Stimulated activated CD4-positive, alpha-beta T cell treated with anti-CD3 and anti-CD28 coated beads, Interleukin-4, amount 100 ng/mL, for 48 hours (primary cell): Measurements from ENCODE around the gene RAD23B.

Source experiments
- DNase-seq, 2 donors: peaks; one replicate each; pipeline ENCODE4 v3.0.0-alpha.2; 2020; ENCODE audit warnings: low read depth in 2 of 2

Gene RAD23B

DNA sequence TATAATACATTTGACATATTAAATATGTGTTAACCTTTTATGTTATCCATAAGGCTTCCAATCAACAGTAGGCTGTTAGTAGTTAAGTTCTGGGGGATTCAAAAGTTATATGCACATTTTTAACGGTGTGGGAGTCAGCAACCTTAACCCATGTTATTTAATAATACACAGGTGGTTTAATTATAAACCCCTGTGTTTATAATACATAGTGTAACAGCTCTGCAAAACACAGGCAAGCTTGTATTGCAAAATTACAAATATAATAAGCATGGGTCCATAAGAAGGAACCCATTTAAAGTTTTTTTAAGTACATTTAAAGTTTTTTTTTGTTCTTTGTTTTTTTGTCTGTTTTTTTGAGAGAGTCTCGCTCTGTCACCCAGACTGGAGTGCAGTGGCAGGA, 14.5 kb upstream of the RAD23B start:
- DNase-seq = no peak

- DNase-seq = no peak
Observed at GRCh38 chr9:107269254-107269653, 13.8 kb upstream of the RAD23B start.

GRCh38 chr9:107269681-107270080, 13.4 kb upstream of the RAD23B start:
- no peak for DNase-seq

- DNase-seq = no peak
Observed at GRCh38 chr9:107270082-107270481, 13.0 kb upstream of the RAD23B start.

DNA sequence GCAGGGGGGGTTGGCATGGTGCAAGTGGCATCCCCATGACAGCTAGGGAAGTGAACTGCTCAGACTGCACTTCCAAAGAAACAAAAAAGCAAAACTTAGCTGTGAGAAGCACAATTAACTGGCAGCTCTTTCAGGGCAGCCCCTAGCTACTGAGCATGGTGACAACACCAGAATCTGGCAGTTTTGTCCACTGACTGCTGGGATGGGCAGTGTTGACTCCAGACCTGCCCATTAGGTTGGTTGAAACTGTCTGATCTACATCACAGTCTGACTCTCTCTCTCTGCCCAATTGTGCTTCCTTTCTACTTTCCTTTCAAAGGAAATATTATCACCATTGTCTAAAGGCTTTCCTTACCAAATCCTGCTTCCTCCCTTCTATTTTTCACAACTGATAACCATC, 12.5 kb upstream of the RAD23B start:
- DNase-seq = no peak

DNA sequence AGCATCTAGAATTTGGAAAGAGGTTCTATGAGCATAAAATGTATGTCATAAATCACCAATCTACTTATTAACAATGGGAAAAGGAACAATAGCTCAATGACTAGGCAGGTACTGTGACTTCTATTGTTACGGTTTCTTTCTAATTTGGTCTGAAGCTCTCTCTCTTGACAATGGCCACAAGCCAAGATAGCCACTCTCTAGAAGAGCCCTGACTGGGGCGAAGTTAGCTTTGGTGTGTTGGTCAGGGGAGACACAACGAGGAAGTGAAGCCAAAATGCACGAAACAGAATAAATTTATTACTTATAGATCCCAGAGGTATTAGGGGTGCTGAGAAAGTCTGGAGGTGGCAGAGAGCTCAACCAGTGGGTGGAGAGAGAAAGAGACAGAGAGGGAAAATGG, 9.4 kb upstream of the RAD23B start:
- DNase-seq = no peak

DNA sequence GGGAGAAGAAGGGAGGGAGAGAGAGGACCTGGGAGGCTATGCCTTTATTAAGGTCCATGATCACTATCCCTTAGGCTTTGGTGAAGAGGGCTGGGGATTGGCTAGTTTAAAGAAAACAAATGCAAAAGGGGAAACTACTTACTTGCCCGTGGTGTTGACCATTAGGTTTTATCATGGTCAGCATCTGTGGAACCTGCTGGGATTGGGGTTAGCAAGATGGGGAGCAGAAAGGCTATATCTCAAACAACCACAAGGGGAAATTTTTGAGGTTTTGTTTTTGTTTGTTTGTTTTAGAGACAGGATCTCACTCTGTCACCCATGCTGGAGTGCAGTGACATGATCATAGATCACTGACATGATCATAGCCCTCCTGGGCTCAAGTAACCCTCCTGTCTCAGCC, 9.0 kb upstream of the RAD23B start:
- no peak for DNase-seq

DNA sequence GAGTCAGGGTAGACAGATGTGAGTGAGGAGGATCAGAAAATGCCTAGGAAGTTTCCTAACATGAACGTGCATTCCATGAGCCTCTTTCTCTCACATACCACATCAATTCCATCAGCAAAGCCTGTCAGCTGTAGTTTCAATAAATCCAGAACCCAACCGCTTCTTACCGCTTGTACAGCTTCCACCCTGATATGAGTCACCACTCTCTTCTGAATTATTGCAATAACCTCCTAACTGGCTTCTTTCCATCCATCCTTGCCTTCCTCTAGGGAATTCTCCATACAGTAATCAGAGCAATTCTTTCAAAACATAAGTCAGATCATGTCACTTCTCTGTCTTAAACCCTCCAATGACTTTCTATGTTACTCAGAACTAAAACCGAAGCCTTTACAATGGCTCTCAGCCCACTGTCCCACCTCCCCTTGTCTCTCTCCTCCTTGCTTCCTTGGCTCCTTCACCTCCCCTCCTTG, 8.1 kb upstream of the RAD23B start:
- DNase-seq = no peak

DNA sequence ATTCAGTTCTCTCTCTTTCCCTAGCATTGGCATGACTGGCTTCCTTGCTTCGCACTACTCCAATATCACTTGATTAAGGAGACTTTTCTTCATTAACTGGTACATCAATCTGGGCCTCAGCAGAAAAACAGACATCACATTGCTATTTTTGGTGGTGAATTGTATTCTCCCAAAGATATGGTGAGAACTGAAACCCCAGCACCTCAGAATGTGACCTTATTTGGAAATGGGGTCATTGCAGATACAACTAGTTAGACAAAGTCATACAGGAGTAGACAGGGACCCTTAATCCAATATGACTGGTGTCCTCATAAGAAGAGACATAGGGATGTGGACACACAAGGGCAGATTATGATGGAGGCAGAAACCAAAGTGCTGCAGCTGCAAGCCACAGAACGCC, 7.5 kb upstream of the RAD23B start:
- DNase-seq = no peak

GRCh38 chr9:107276966-107277710, 5.9 kb upstream of the RAD23B start:
- DNase-seq = no peak

- no peak for DNase-seq
Observed at GRCh38 chr9:107277801-107278200, 5.3 kb upstream of the RAD23B start.

DNA sequence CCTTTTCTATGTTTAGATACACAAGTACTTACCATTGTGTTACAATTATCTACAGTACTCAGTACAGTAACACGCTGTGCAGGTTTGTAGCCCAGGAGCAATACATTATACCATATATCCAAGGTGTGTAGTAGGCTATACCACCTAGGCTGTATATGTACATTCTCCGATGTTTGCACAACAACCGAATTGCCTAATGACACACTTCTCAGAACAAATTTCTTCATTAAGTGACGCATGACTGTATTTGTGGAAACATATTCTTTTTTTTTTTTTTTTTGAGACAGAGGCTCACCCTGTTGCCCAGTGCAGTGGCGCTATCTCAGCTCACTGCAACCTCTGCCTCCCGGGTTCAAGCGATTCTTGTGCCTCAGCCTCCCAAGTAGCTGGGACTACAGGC, 4.0 kb upstream of the RAD23B start:
- DNase-seq = no peak

DNA sequence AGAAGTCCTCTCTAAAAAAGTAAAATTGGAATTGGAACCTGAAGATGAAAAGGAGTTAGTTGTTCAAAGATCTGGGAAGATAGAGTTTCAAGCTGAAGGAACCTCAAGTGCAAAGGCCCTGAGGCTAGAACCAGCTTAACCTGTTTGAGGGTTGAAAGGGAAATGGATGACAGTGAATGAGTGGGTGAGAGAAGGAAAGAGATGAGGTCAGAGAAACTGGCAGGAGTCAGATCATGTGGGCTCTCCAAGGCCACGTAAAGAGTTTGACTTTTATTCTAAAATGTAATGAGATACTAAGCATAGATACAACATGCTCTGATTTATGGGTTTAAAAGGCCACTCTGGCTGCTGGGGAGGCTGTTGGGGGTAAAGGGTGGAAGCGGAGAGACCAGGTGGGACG, 2.5 kb upstream of the RAD23B start:
- DNase-seq = no peak

DNA sequence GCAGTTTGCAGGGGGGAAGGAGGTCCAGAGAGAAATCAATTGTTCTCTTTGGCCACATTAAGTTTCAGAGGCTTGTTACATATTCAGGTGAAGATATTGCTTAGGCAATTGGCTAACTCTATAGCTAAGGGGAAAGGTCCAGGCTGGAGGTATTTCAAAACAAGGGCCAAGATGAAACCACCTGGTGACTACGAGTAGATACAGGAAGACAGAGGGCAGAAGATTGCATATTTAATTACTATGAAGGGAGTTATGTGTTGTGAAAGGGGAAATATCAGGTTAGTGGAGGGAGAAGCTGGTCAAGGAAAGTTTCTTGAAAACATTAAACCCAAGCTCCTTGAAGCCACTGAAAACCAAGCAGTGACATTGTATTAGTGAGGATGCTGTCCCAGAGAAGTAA, 1.9 kb upstream of the RAD23B start:
- DNase-seq = no peak

DNA sequence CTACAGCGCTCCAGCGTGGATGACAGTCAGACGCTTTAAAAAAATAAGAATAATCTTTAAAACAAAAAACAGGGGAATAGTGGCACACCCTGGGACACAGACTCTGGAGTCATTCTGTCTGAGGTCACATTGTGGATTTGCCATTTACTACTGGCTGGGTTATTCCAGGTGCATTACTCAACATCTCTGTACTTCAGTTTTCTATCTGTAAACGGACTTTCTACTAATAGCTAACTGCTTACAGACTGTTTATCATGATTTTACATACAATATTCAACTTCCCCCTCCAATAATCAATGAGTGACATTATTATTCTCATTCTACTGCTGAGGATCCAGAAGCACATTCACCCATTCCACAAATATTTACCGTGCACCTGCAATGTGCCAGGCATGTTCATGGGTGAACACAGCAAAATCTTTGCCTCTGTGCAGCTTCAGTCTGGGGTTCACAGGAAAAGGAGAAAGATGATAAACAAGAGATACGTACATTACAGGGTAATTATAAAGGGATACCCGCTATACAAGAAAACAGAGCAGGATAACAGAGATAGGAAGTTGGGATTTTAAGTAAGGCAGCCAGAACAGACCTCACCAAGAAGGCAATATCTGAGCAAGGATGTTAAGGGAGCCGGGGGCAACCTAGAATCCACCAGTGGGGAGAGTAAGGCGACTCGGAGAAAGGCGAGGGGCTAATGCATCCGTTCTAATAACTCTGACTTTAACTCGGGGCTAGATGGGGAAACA, 984 bp upstream of the RAD23B start:
- DNase-seq = no peak

DNA sequence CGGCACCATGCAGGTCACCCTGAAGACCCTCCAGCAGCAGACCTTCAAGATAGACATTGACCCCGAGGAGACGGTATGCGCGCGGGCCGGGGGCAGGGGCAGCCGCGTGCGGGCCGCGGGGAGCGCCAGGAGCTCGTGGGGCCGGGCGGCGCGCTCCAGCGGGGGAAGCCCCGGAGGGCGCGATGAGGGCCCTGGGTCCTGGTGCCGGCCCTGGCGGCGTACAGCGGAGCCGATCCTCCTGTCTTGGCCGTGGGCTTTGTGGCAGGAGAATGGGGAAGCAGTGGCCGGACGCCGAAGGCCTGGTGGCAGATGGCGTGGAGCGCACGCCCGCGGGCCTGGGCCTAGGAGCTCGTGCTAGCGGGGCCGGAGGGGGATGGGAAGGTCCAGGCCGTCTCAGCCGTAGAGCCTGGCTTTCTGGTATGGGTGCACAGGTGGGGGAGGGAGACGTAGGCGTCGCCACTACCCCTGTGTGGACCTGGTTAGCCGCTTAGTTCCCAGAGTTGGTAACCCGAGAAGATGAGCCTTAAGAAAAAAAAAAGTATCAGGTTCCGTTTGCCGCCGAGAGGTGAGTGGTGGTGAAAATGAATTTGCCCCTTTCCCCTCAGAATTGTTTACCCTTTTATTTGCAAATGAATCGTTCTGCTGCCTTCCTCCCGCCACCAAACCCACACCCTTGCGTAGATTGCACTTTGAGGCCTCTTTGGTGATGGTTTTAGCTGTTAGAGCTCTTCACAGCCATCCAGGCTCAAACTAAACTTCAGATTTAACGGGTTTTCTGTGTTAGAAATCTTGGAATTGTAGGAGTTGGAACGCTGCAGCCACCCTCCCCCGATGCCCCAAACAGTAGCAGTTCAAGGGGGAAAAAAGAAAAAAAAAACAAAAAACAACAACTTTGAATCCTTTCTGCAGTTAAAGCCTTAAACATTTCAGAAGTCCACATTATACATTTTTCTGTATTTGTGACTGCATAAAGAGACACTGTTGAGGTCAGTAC, 841 bp downstream of the RAD23B start:
- DNase-seq = peak; percentile 45 to 67

DNA sequence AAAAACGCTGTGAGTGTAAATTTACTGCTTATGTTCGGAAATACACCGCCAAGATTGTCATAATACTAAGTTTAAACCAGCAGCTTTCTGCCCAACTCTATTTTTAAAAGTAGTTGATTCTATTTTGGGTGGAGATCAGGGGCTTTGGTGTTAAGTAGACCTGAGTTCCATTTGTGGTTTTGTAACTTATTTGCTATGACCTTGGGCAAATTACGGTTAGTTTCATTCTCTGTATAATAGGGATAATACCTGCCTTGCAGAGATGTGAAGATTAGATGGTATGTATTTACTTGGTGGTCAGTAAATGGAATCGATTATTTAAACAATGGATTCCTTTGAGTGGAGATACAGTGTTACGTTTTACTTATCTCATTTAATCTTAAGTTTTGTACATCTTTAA, 1.6 kb downstream of the RAD23B start:
- no peak for DNase-seq

- DNase-seq = no peak
Observed at GRCh38 chr9:107285286-107285685, 2.2 kb downstream of the RAD23B start.

DNA sequence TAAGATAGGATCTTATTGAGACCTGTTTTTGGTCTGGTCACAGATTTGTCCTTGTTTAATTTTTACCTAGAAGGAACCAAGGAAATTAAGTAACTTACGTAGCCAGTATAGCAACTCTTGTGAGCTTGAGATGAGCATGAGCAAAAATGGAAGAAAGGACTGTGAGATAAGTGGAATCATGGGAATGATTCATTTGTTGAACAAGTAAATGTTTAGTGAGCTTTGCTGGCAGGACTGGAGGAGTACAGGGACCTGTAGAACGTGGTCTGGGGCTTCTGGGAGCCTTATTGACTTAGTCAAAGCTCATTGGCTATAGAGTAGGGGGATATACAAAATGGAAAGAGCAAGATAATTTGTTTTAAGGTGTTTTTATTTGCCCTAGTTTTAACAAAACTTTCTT, 3.0 kb downstream of the RAD23B start:
- DNase-seq = no peak

GRCh38 chr9:107288701-107289100, 5.6 kb downstream of the RAD23B start:
- no peak for DNase-seq

- DNase-seq = no peak
Observed at GRCh38 chr9:107290619-107291018, 7.5 kb downstream of the RAD23B start.
